ENCODE data around the gene AGMO.

AGMO gene

DNA sequence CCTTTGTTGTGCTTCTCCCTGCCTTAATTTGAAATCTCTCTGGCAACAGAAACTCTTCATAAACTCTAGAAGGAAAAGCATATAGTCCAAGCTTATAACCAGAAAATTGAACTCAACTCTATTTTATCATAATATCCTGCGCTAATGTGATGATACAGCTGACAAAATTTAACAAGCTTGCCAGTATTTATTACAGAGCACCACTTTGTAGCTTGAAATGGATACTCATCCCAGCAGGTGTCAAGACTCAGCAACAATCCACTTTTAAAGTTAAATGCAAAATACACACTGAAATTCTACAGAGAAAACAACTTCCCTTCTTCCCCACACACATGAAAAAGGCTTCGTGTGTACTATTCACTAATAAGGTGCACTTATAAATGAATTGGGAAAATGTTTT lies 228.9 kb downstream of the AGMO start:
- TF ChIP-seq, protein P1, sequence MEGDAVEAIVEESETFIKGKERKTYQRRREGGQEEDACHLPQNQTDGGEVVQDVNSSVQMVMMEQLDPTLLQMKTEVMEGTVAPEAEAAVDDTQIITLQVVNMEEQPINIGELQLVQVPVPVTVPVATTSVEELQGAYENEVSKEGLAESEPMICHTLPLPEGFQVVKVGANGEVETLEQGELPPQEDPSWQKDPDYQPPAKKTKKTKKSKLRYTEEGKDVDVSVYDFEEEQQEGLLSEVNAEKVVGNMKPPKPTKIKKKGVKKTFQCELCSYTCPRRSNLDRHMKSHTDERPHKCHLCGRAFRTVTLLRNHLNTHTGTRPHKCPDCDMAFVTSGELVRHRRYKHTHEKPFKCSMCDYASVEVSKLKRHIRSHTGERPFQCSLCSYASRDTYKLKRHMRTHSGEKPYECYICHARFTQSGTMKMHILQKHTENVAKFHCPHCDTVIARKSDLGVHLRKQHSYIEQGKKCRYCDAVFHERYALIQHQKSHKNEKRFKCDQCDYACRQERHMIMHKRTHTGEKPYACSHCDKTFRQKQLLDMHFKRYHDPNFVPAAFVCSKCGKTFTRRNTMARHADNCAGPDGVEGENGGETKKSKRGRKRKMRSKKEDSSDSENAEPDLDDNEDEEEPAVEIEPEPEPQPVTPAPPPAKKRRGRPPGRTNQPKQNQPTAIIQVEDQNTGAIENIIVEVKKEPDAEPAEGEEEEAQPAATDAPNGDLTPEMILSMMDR (conservative IDR thresholded peaks at IDR 0.05) = no peak
- no peak for TF ChIP-seq ZFX (IDR thresholded peaks at IDR 0.05)
- no peak overlapping the region for H3K27ac ChIP-seq

DNA sequence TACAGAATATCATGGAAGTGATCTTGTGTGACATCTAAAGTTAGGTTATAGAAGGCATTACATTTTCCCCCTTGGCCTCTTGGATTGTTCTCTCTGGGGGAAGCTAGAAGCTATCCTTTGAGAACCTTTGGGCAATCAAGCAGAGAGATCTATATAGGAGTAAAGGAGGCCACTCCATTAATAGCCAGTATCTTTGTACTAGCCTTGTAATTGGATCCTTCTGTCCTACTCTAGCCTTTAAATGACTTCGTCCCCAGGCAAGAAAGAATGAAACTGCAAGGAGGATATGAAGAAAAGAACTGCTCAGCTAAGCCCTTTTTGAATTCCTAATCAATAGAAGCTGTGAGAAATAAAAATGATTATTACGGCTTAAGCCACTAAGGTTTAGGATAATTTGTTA lies 230.9 kb downstream of the AGMO start:
- TF ChIP-seq, protein P1 (conservative IDR thresholded peaks at IDR 0.05) = no peak
- TF ChIP-seq ZFX (IDR thresholded peaks at IDR 0.05) = no peak
- no peak overlapping the region for H3K27ac ChIP-seq

DNA sequence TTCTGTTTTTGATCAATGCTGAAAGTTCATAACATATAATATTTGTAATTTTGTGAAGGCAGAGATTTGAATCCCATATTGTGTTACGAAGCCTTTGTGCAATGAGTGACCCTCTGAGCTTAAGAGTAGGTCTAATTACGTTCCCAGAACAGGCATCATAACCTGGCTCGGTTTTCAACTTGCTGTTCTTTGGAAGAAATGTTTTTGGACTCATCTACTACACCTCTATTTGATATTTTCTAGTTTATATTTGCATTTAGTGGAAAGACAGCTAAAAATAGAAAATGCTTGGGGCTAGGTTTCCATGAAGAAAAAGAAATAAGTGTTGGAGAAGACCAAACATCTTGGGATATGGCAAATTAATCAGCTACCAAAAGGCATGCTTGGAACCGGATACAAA lies 234.8 kb downstream of the AGMO start:
- no peak for TF ChIP-seq ZFX (IDR thresholded peaks at IDR 0.05)
- TF ChIP-seq, protein P1 (conservative IDR thresholded peaks at IDR 0.05) = no peak
- H3K27ac ChIP-seq = no peak overlapping the region

DNA sequence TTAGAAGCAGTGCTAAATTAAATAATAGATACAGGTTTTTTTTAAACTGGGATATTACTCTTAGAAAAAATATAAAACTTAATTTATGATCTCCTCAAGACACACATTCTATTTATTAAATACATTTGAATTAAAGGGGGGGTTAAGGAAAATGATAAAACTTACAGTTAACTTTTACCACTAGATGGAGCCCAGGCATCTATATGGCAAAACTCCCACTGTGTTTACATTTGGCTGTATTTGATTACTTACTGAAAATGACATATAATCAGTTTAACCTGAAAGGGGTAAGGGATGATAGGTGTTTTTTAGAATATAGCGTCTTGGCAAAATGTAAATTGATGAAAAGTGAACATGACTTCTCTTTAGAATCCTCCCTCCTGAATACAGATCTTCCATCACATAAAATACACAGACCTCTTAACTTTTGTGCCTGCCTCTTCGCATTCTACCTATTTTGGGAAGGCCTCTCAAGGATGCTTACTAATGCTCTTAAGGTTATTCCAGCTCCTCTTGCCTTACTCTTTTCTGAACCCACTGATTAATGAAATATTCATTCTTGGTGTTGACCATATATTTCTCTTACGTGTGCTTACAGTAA lies 235.7 kb downstream of the AGMO start:
- TF ChIP-seq, protein P1 (conservative IDR thresholded peaks at IDR 0.05) = peak; percentile 80
- no peak for TF ChIP-seq ZFX (IDR thresholded peaks at IDR 0.05)
- no peak overlapping the region for H3K27ac ChIP-seq

DNA sequence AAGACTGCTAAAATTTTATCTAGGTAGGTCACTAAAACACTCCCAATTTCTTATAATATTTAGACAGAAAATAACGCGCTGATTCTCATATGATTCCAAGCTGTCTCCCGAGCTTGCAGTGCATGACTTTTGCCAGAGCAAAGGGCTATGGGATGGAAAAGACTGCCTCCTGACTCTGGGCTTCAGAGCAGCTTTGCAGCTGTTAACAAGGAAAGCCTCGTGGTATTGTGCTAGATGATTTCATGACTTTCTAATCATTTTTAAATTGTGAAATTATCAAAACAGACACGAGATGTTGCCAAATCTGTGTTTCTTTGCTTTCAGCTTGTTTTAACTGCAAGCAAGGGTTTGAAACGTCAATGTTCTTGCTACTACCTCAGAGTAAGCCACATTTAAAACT lies 238.3 kb downstream of the AGMO start:
- no peak overlapping the region for H3K27ac ChIP-seq
- TF ChIP-seq ZFX (IDR thresholded peaks at IDR 0.05) = no peak
- TF ChIP-seq, protein P1 (conservative IDR thresholded peaks at IDR 0.05) = no peak

DNA sequence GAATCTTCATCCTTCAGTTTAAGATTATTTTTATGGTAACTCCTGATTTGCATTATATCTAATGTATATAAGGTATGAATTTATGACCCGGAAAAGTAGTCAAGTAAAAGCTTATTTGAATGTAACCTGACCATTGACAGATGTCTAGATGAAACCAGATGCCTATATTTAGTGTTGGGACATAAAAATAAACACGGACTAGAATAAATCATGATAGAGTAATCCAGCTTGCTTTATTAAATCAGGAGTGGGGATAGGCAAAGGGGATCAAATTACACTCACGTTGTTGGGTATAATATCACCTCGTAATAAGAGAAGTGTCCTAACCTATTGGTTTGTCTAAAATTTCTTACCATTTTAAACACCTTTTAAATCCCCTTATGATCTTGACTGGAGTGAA lies 244.6 kb downstream of the AGMO start:
- no peak overlapping the region for H3K27ac ChIP-seq
- no peak for TF ChIP-seq ZFX (IDR thresholded peaks at IDR 0.05)
- TF ChIP-seq, protein P1 (conservative IDR thresholded peaks at IDR 0.05) = no peak

DNA sequence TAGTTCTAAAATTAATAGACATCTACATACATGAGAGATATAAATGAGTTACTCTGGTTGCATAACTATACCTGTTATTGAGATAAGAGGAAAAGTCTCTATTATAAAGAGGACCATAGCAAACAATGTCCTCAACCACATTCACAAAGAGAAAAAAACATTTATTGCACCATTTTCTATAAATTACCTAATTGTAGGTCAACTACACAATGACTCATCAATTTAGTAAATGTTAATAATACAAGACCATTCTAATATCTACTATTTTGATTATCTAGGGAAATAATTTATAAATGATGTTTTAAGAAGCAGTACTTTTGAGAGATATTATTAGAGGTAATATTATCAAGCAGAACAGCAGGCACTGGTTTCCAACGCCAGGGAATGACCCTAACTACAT lies 246.1 kb downstream of the AGMO start:
- H3K27ac ChIP-seq = no peak overlapping the region
- TF ChIP-seq, protein P1 (conservative IDR thresholded peaks at IDR 0.05) = no peak
- no peak for TF ChIP-seq ZFX (IDR thresholded peaks at IDR 0.05)
